Stimulated activated CD8-positive, alpha-beta memory T cell treated with anti-CD3 and anti-CD28 coated beads, Interleukin-7, amount 100 ng/mL, for 4 hours (primary cell): ENCODE measurements around the gene SCUBE1.
"Not testable (repeated sequence)": the region's sequence is repeated elsewhere in the genome, so short reads cannot be mapped to it uniquely, and the experiment has no call there.

Experiments
- DNase-seq, 2 donors: peaks; one replicate each; pipeline ENCODE4 v3.0.0-alpha.2; 2020; ENCODE audit warnings: low read depth in 2 of 2

Gene SCUBE1

DNA sequence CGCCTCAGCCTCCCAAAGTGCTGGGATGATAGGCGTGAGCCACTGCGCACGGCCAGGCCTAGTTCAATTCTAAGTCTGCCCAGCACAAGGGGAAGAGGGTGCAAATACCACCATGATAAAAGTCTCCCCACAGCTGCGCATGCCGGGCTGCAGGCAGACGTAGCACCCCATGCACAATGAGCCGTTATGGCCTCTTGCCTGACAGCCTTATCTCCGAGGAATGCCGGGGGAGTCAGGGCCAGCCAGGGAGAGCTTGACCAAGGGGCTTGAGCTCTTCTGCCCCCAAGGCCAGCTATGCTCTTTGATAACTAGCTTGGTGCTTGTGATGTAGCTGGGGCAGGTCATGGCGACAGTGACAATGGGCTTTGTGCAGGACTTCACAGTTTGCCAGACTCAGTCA lies 13.7 kb upstream of the SCUBE1 start:
- DNase-seq, result no peak

DNA sequence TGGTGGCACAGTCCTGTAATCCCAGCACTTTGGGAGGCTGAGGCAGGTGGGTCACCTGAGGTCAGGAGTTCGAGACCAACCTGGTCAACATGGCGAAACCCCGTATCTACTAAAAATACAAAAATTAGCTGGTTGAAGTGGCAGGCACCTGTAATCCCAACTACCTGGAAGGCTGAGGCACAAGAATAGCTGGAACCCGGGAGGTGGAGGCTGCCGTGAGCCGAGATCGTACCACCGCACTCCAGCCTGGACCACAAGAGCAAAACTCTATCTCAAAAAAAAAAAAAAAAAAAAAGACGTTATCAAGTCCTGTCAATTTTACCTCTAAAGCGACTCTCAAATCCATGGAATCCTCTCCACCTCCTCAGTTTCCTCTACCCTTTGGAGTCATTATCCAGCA lies 12.5 kb upstream of the SCUBE1 start:
- not testable (repeated sequence) for DNase-seq

DNA sequence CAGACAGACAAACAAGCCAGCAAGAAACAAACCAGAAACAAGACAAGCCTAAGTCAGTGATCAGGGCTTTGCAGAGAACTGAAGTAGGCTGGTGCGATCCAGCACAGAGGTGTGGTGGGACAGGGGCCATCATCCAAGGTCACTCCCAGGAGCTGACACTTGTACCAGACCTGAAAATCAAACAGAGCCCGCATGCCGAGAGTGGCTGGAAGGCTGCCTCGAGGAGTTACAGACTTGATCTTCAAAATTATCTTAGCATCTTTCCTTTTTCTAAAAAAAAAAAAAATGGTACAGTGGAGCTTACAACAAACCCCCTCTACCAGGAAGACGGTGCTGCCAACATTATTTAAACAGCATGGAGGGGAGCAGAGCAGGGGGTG lies 8.8 kb upstream of the SCUBE1 start:
- no peak for DNase-seq

DNA sequence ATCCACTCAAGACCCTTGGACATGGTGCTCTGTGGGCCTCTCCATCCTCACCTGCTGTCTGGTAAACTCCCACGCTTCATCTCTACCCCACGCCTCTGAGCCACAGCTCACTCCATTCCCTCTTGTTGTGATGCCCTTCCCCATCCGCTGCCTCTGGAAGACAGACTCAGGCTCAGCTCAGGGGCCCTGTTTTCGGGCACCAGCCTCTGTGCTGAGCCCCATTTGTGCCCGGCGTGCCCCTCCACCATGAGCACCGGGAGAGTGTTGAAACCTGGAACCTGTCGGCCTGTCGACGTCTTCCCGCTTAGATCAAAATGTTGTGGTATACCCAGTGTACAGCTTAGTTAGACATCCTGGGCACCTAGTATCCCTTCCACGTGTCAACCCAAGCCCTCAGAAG lies 6.5 kb upstream of the SCUBE1 start:
- no peak for DNase-seq

DNA sequence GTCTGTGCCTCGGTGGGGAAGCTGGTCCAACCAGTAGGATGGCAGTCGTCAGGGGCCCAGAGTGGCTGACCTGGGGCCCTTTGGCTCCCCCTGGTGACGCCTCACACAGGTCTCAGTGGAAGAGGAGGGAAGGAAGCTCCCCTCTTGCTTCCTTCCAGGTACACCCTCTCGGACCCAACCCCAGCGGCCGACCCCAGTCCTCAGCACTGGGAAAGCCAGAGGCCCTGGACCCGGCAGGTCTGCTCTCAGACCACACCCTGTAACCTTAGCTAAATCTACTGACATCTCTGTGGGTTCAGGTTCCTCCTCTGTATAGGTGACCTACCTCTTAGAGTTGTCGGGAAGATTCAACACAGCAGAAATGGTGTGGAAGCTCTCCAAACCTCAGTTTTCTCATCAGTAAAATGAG lies 3.4 kb upstream of the SCUBE1 start:
- peak; percentile 24 to 45 for DNase-seq

DNA sequence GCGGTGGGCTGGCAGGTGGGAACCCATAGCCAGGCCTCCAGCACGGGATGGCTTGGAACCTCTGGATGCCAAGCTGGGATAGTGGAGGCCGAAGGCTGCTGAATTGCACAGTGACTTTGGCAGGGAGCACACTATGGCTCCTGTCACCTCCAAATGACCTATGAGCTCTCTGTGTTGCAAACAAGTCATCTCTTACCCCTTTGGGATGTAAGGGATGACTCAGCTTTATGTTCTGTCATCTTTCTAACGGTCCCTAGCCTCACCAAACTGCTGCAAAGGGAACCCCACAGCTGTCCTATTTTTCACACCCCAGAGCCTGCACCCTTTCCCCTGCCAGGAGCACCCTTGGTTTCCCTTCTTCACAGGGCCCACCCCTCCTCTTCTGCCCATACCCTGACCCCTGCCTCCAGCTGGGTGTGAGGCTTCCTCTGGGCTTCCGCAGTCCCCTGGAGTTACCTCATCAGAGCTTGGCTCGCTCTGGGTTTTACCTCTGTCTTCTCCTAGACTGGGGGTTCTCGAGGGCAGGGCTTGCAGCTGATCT lies 2.7 kb upstream of the SCUBE1 start:
- no peak for DNase-seq

DNA sequence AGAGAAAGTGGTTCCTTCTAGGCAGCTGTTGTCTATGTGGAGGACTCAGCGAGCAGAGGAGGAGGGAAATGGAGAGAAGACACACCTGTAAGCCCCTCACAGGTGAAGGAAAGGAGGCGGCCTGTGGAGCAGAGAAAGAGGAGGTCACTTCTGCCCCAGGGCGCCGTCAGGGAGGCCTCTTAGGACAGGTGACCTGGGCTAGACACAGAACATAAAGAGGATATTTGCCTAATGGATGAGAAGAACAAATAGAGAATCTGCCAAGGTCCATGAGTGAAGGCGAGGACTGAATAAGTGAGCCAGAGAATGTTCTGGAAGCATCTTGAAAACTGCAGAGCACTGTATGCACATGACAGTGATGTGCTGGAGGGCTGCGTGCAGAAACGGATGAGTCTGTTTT lies 2.2 kb upstream of the SCUBE1 start:
- no peak for DNase-seq

DNA sequence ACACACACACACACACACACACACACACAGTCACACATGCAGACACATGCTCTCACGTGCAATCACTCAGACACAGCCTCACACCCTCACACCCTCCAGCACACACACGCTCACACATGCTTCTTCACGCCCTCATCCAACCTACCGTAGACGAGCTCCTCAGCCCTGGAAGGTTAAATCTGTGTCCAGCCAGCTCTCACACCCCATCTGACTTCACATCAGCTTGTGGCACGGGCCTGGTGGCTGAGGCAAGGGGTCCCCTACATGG lies 1.3 kb upstream of the SCUBE1 start:
- no peak for DNase-seq

DNA sequence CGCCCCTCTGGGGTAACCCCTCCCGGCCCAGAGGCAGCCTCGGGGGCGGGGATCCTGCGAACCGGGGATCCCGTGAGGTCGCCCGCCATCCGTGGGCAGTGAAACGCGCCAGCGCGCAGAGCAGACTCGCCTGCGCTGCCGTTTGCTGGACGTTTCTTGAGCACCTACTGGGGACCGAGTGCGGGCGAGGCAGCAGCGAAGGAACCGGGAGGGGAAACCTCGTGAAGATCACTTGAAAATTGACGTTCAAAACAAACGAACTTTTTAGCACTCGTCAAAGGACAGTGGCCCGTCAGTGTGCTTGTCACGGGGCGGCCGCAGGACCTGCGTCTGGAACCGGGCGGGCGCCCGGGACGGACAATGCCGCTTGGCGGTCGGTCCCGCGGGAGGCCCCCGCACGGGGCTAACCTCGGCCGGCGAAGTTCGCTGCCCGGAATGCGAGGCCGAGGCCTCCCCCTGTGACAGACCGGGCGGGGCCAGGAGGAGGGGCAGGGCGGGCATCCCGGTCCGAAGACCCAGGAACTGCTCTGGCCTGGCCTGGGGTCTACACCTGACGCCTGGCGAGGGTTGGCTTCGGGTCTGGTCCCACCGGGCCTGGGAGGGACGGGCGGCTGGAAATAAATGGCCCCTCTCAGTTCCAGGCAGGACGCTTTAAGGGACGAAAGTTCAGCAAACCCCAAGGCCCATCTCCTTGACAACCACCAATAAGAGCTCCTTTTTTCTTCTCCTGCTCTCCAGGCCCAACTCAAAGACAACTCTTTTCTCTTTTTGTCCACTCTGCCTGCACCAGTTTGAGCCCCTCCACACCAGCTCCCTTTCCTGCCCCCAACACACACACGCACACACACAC lies 723 bp upstream of the SCUBE1 start:
- no peak for DNase-seq

DNA sequence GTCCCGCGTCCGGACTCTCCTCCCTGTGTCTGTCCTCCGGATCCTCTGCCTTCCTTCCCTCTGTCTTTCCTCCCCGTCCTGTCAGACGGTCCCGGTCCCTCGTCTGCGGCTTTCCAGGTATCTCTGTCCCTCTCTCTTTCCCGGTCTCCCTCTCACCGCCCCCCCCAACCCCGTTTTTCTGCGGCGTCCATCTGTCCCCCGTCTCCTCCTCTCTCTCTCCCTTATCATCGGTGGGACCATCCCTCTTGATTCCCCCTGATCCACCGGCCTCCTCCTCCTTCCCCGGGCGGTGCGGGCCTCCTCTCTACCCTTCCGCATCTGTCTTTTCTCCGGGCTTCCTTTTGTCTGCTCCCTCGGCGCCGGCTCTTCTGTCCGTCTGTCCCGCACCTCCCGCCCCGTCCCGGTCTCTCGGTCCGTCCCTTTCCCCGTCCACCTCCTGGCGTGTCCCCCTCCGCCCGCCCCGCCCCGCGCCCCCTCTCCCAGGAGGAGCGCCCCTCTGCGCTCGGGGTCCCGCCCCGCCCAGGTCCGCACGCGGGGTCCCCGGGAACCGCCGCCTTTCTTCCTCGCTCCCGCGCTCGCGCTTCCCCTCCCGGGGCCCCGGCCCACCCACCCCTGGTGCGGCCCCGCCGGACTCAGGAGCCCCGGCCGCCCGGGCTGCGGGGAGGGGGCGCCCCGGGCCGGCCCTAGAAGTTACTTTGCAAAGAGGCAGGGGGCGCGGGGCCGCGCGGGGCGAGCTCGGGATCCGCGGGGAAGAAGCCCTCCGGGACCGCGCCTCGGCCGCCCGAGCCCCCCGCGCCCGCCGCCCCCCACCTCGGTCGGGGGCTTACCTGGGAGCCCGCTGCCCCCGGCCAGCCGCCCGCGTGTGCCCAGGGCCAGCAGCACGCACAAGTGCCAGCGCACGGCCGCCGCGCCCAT lies 568 bp downstream of the SCUBE1 start:
- DNase-seq, result no peak

DNA sequence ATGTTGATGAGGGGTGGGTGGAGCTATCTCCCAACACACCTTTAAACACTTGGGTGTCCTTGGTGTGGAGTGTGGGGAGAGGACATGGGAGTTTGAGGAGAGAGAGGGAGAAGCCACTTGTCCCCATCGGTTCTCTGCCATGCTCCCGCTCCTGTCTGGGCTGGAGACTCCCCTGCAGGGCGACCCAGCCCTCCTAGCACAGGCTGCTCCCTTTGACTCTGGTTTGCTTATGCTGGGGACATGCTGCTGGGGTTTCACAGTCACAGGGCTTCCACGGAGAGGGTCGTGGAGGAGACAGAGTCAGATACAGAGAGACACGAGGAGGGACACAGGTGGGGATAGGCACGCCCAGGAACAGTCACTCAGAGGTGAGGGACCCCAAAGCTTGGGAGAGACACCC lies 1.6 kb downstream of the SCUBE1 start:
- no peak for DNase-seq

DNA sequence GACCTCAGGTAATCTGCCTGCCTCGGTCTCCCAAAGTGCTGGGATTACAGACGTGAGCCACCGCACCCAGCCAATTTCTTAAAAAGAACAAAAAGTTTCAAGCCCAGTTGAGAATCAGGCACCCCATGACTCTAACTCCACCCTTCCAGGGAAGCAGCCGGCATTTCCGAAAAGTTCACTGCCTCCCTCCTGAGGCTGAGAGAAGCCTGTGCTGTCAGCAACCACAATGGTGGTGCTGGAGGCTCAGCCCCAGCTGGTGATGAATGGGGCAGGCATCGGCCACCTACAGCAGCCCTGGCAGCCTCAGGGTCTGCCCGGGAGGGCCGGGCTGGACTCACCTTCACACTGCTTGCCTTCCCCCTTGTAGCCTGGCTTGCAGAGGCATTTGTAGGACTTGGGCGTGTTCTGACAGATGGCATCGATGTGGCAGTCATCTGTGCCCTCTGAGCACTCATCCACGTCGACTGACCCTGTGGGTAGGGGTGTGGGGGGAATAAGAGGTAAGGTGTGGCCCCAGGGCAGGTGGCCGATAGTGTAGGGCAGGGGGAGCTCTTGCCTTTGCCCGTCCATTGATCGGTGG lies 4.3 kb downstream of the SCUBE1 start:
- no peak for DNase-seq

DNA sequence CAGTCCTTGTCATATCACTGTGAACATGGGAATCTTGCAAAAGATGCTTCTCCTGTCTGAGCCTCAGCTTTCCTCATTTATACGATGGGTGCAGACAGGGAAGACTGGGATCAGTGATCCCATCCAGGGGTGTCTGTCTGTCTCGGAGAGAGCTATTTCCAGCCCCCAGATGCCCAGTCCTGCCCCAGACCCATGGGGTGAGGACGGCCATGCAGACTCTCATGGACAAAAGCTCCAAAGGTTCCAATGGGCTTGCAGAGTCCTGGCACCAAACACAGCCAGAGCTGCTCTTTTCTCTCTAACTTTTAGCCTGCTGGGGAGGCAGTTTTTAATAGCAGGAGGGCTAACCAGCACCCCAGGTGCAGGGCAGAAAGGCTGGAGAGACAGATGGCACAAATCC lies 5.2 kb downstream of the SCUBE1 start:
- no peak for DNase-seq

DNA sequence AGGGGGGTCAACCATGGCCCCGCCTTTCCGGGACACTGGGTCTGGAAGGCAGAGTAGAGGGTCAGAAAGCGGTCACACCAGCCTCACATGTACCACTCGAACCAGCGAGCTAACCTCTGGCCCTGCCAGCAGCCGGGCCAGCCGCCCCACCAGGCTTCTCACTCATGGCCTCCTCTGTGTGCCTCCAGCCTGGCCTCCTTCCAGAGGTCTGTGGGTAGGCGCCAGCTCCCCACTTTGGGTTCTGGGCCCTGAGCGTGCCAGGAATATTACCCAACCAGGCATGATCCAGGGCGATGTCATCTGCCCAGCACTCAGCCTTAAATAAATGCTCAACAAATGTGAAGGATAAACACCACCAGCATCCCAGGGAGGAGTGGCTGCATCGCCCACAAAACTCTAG lies 5.8 kb downstream of the SCUBE1 start:
- DNase-seq, result no peak

DNA sequence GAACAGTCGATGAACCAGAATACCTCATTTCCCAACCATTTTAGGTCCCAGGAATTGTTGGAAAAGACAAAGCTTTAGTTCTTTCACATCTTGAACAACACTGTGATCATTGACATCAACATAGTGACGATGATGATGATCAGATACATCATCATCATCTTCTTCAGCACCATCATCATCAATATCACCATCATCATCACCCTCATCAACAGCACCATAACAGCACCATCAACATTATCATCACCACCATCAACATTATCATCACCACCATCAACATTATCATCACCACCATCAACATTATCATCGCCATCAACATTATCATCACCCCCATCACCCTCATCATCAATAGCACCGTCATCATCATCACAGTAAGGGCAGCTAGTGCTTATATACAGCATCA lies 8.8 kb downstream of the SCUBE1 start:
- DNase-seq, result no peak

DNA sequence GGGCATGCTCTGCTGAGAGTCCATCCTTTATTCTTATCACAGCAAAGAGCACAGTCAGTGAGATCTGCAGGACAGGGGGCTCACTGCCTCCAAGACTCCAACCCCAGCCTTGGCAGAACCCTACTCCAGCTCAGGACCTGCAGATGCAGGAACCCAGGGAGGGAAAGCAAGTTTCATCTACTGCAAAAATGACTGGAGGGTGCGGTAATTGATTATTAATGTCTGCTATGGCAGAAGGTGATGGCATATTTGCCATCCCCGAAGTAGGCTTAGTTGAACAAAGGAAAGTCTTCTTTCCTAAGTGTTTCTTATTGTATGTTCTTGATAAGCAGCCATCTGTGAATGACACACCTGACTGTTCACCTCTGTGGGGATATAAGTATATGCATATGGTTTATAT lies 9.2 kb downstream of the SCUBE1 start:
- DNase-seq, result no peak

DNA sequence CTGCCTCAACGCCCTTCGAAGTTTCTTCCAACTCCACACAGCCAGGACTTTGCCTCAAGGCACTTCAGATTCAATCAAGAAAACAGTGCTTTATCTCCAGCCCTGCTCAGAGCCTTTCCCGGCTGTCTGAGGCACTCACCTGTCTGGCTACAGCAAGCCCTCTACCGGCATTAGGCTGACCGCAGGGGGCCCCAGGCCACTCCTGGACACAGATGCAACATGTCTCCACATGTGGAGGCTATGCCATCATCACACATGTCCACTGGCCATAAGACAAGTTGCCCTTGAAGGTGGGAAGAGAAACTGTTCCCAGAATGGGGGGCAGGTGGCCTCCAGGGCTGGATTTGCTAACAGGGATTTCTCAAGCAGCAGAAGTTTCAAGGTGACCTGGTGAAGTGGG lies 10.0 kb downstream of the SCUBE1 start:
- no peak for DNase-seq

DNA sequence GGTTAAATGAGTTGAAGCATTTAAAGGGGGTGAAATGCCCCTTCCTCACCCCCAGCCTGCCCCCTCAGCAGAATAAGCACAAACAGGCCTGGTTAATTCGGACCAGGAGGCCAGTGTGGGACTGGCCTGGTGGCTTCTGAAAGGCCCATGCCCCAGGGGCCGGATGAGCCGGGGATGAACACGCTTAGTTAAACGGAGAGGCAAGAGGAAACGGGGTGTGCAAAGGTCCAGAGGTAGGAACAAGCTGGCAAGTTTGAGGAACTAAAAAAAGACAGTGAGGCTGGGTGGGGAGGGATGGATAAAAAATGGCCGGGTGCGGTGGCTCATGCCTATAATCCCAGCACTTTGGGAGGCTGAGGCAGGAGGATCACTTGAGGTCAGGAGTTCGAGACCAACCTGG lies 11.5 kb downstream of the SCUBE1 start:
- DNase-seq, result no peak

DNA sequence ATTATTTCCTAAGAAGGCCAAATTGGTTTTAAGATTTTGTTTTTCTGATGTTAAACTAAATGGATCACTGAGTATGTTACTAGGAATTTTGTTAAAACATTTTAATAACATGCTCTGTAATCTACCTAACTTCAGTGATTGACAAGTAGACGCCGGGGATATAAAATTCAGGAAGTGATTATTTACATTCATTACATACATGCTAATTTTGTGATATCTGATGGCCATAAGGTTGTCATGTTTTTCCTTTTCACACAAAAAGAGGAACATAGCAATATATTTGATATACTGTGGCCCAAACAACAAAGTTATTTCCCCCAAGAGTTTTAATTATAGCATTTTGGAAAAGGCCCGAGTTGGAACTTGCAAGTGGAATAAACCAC lies 12.1 kb downstream of the SCUBE1 start:
- no peak for DNase-seq

DNA sequence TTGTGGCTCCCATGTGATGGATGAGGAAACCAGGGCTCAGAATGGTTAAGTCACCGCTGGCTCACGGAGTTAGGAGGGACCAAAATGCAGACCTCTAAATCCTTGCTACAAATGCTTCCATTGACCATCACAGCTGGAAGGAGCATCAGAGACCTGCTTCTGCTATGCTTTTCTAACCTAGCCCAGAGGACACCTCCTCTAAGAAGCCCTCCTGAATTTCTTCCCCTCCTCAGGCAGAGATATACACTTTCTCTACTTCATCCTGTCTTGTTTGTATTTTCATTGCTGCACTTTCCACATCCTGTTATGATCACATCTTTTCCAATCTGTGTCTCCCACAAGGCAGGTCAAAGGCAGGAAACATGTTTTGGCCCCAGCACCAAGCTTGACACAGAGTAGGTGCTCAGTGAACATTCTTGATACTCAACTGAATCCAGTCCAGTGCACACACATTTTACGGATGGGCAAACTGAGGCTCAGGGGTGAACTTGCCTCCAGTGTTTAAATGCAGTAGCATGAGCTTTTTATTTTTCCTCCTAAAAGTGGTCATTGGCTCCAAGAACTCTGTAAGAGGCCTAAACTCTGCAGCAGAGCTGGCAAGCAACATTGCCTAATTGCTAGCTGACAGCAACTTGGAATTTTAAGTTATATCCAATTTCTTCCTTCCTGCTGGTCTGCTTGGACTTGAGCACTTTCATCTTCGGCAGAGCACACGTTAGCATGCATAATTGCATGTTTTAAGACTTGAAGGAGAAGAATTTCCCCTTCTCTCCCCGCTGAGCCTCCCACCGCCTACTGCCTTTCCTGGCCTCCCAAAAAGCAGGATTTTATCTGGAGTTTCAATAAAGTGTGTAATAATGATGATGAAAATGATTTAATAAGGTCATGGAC lies 12.7 kb downstream of the SCUBE1 start:
- no peak for DNase-seq

DNA sequence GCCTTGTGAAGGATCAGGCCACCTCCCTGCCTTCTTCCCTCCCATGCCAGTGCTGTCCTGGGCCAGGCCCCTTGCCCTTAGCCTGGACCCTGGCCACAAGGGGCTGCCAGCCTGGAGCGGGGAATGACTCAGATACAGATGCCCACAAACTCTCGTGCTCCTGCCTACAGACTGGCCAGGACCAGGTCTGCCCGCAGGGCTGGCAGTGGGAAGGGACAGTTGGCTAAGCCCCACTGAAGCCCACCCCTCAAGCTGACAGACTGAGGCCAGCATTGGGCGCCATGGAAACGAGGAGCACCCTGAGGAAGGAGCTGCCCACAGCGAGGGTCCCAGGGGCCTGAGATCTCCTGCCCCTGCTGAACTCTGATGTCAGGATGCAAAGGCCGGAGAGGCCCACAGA lies 14.1 kb downstream of the SCUBE1 start:
- DNase-seq, result no peak

DNA sequence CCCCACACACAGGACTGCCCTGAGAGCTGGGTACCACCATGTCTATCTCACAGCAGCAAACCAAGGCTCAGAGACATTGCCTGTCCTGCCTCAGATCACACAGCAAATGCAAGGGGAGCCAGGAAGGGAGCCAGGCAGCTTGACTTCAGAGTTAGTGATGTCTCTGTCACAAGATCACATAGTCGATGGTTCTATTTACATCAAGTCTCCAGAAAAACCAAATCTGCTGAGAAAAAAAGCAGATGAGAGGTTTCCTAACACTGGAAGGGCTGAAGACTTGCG lies 16.1 kb downstream of the SCUBE1 start:
- no peak for DNase-seq
